Mesothelial cell of epicardium (in vitro differentiated cells): Measurements from ENCODE around the gene PFDN1. TPM values are rescaled to one million over a fixed set of nuclear protein-coding genes. Genes with fewer than 3 reads are reported as not detected.
"Not testable (repeated sequence)": the region's sequence is repeated elsewhere in the genome, so short reads cannot be mapped to it uniquely, and the experiment has no call there.

Source experiments
- DNase-seq, 2 experiments: peaks; one replicate each; pipeline ENCODE4 v3.0.0; 2021; ENCODE audit warnings: low spot score in 2 of 2; ENCODE audit not compliant: unreplicated experiment in 2 of 2
- H3K27ac Mint-ChIP-seq: 2 replicates; pipeline ENCODE4 v1.8.0; 2021; ENCODE audit warnings: mixed read lengths
- H3K27me3 Mint-ChIP-seq: 2 replicates; pipeline ENCODE4 v1.8.0; 2021; ENCODE audit warnings: low read depth, mixed read lengths
- H3K36me3 Mint-ChIP-seq: 2 replicates; pipeline ENCODE4 v1.8.0; 2021; ENCODE audit warnings: mixed read lengths
- H3K4me1 Mint-ChIP-seq: 2 replicates; pipeline ENCODE4 v1.8.0; 2021; ENCODE audit warnings: mixed read lengths
- H3K4me3 Mint-ChIP-seq: 2 replicates; pipeline ENCODE4 v1.8.0; 2021; ENCODE audit warnings: mild to moderate bottlenecking, moderate library complexity, mixed read lengths
- H3K9me3 Mint-ChIP-seq: 2 replicates; pipeline ENCODE4 v1.8.0; 2021; ENCODE audit warnings: mixed read lengths
- total RNA-seq: library from RNA; stranded (reverse); gene quantifications from 3 replicates; pipeline ENCODE4 v1.2.1, GENCODE V29; 2021
- TF ChIP-seq, protein P1 (sequence below): fragments of 200-600 bp; sonication (generic); IDR thresholded peaks from one replicate; pipeline ENCODE4 v1.5.0; 2021; ENCODE audit warnings: antibody characterized with exemption; ENCODE audit not compliant: unreplicated experiment

PFDN1 gene
- total RNA-seq, 1 donor from 2014 or later: 57.2 TPM

DNA sequence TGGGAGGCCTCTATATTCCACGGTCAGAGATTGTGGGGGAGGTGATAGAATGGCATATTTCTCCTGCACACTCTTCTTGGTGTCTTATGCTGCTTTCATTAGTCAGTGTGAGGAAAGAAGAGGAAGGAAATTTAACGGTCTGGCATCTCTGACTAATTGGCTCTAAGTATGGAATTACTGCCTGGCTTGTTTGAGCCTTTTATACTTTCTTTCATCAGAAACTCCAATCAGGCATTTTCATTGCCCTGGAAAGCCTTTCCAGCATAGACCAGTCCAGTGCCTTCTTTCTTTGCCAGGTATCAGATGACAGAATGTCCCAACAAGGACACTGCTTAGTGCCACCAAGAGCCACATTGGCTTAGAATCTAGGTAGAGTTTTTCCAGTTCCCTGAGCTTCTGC lies 97.7 kb downstream of the PFDN1 start:
- Mint-ChIP-seq H3K36me3 (no peaks in the 10 kb centered on the region), H3K27ac (no peak overlapping the region), H3K4me3 (no peak overlapping the region), H3K27me3 (no peaks in the 10 kb centered on the region), H3K4me1 (no peaks in the 10 kb centered on the region), H3K9me3 (no peaks in the 10 kb centered on the region)
- TF ChIP-seq, protein P1, sequence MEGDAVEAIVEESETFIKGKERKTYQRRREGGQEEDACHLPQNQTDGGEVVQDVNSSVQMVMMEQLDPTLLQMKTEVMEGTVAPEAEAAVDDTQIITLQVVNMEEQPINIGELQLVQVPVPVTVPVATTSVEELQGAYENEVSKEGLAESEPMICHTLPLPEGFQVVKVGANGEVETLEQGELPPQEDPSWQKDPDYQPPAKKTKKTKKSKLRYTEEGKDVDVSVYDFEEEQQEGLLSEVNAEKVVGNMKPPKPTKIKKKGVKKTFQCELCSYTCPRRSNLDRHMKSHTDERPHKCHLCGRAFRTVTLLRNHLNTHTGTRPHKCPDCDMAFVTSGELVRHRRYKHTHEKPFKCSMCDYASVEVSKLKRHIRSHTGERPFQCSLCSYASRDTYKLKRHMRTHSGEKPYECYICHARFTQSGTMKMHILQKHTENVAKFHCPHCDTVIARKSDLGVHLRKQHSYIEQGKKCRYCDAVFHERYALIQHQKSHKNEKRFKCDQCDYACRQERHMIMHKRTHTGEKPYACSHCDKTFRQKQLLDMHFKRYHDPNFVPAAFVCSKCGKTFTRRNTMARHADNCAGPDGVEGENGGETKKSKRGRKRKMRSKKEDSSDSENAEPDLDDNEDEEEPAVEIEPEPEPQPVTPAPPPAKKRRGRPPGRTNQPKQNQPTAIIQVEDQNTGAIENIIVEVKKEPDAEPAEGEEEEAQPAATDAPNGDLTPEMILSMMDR: no peak
- DNase-seq: no peak

DNA sequence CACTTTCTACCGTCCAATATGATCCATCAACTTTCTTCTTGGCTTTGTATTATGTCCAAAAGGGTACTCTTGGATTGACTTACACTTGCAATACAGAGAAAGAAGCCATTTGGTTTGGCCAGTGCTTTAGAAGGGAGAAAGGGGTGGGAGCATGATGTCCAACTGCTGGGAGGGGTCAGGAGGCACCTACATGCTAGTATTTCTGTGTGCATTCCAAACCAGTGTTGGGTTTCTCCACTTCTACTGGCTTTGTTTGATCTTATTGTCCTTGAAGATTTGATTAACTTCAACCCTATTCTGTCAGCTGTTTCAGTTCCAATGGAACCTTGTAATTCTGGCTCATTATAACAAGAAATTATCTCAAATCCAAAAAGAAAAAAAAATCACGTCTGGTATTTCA lies 100.3 kb downstream of the PFDN1 start:
- Mint-ChIP-seq H3K9me3 (no peaks in the 10 kb centered on the region), H3K27ac (no peak overlapping the region), H3K27me3 (no peaks in the 10 kb centered on the region), H3K4me3 (no peak overlapping the region), H3K4me1 (no peaks in the 10 kb centered on the region), H3K36me3 (no peaks in the 10 kb centered on the region)
- TF ChIP-seq, protein P1: no peak
- DNase-seq: no peak

DNA sequence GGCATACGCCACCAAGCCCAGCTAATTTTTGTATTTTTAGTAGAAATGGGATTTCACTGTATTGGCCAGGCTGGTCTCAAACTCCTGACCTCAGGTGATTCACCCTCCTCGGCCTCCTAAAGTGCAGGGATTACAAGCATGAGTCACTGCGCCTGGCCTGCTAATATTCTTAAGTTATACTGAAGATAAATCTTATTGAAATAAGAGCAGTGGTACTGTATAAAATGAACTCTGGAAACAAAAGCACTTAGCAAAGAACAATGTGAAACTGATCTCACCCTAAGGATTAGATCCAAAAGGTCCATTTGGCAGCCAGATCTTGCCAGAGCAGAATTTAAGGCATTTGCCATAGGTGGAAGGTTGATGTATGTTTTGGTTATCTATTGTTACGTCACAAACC lies 100.8 kb downstream of the PFDN1 start:
- no peak for DNase-seq
- Mint-ChIP-seq H3K27ac (no peak overlapping the region), H3K36me3 (no peaks in the 10 kb centered on the region), H3K4me3 (no peak overlapping the region), H3K27me3 (no peaks in the 10 kb centered on the region), H3K9me3 (no peaks in the 10 kb centered on the region), H3K4me1 (no peaks in the 10 kb centered on the region)
- TF ChIP-seq, protein P1: no peak

DNA sequence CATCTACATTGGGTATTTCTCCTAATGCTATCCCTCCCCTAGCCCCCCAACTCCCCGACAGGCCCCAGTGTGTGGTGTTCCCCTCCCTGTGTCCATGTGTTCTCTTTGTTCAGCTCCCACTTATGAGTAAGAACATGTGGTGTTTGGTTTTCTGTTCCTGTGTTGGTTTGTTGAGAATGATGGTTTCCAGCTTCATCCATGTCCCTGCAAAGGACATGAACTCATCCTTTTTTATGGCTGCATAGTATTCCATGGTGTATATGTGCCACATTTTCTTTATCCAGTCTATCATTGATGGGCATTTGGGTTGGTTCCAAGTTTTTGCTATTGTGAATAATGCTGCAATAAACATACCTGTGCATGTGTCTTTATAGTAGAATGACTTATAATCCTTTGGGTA lies 104.0 kb downstream of the PFDN1 start:
- not testable (repeated sequence) for H3K36me3 Mint-ChIP-seq, DNase-seq, H3K27me3 Mint-ChIP-seq, H3K27ac Mint-ChIP-seq, H3K9me3 Mint-ChIP-seq, H3K4me1 Mint-ChIP-seq, H3K4me3 Mint-ChIP-seq

DNA sequence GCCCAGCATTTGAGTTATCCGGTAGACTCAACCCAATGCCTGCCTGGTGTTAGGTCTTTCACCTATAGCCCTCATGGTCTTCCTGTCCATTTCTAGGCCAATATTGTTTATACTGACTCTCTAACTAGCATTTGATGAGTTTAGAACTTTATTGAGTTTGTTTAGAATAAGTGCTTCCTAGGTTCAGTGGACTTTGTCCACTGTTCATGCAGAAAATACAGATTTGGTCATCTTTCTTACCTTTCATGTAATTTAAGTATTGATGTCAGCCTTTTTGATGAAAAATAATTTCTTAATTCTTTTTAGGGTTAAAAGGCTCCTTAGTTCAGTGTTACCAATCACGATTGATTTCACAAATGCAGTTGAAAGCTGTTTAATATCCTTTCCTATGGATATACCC lies 105.9 kb downstream of the PFDN1 start:
- H3K36me3 Mint-ChIP-seq: no peaks in the 10 kb centered on the region
- DNase-seq: no peak
- H3K9me3 Mint-ChIP-seq: no peaks in the 10 kb centered on the region
- no peaks in the 10 kb centered on the region for H3K27me3 Mint-ChIP-seq
- TF ChIP-seq, protein P1: no peak
- H3K4me3 Mint-ChIP-seq: no peak overlapping the region
- no peaks in the 10 kb centered on the region for H3K4me1 Mint-ChIP-seq
- no peak overlapping the region for H3K27ac Mint-ChIP-seq

DNA sequence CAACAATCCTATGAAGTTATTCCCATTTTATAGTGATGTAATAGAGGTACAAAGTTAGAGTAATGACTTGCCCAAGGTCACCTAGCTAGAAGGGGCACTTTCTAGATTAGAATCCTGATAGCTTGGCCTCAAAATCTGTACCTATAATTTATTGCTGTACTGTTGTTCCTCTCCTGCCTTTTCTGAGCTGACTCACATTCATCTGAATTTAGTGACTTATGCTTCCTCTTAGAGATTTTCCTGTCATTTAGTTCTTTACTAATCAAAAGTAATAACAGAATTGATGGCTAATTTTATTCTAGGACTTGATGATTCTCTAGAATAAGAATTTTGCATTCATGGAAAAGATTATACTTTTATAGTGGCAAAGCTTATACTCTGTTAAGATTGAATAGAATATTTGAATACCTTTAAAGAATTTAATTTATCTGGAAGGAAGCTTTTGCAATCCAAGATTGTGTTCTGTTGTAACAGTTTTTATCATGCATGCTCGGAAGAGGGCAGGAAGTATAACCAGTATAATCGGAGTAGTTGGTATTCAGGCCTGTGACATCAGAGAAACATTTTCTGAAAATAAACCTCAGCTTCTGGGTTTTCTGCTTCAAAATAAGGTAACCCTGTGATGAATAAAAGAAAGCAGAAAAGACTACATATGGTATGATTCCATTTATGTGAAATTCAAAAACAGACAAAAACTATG lies 106.6 kb downstream of the PFDN1 start:
- TF ChIP-seq, protein P1: no peak
- DNase-seq: no peak
- Mint-ChIP-seq H3K36me3 (no peaks in the 10 kb centered on the region), H3K4me1 (no peaks in the 10 kb centered on the region), H3K27me3 (no peaks in the 10 kb centered on the region), H3K27ac (no peak overlapping the region), H3K4me3 (no peak overlapping the region), H3K9me3 (no peaks in the 10 kb centered on the region)

Other genes starting within 250 kb of the PFDN1 start
- gene PURA, start 189.0 kb downstream of the PFDN1 start, total RNA-seq: 8.1 to 8.5 TPM (median 8.3 TPM) in 3 replicates
- gene IGIP, start 177.2 kb downstream of the PFDN1 start, total RNA-seq: 2.6 to 3.2 TPM (median 2.8 TPM) in 3 replicates
- gene CYSTM1, start 127.9 kb downstream of the PFDN1 start, total RNA-seq: 10.0 to 12.1 TPM (median 11.4 TPM) in 3 replicates
- gene HBEGF, start 43.5 kb upstream of the PFDN1 start, total RNA-seq: 7.2 to 8.0 TPM (median 8.0 TPM) in 3 replicates
- gene SLC4A9, start 57.1 kb upstream of the PFDN1 start, total RNA-seq: 1.8 to 2.5 TPM (median 2.2 TPM) in 3 replicates
- 121 to 129 TPM (median 128 TPM) in 3 replicates for gene ANKHD1, start 98.7 kb upstream of the PFDN1 start, total RNA-seq
- 5.2 to 7.6 TPM (median 5.9 TPM) in 3 replicates for gene EIF4EBP3, start 244.6 kb upstream of the PFDN1 start, total RNA-seq